HG03469 (cell line): ENCODE results near the gene RAB34.
"Not testable (repeated sequence)": the region's sequence is repeated elsewhere in the genome, so short reads cannot be mapped to it uniquely, and the experiment has no call there.

Experiments used
- ATAC-seq: cut with Tn5 transposase; IDR thresholded peaks from one replicate; pipeline ENCODE4 v1.9.1; 2021; ENCODE audit warnings: mild to moderate bottlenecking, moderate library complexity, moderate number of reproducible peaks; ENCODE audit not compliant: unreplicated experiment

The RAB34 gene

GRCh38 chr17:28728364-28729200, 10.9 kb upstream of the RAB34 start, which contains the start of gene NEK8:
Gene NEK8 (plus strand): TSS chr17:28728788. CDS start chr17:28728814, 26 bp downstream.
- ATAC-seq = peak; percentile 28

- peak; percentile 28 for ATAC-seq
Measured at GRCh38 chr17:28726627-28727491, 9.2 kb upstream of the RAB34 start.

GRCh38 chr17:28726226-28726626, 8.6 kb upstream of the RAB34 start, which contains the start of gene TLCD1:
Gene TLCD1 (minus strand): TSS chr17:28726233. CDS start chr17:28726097, 136 bp downstream.
- ATAC-seq = no peak

DNA sequence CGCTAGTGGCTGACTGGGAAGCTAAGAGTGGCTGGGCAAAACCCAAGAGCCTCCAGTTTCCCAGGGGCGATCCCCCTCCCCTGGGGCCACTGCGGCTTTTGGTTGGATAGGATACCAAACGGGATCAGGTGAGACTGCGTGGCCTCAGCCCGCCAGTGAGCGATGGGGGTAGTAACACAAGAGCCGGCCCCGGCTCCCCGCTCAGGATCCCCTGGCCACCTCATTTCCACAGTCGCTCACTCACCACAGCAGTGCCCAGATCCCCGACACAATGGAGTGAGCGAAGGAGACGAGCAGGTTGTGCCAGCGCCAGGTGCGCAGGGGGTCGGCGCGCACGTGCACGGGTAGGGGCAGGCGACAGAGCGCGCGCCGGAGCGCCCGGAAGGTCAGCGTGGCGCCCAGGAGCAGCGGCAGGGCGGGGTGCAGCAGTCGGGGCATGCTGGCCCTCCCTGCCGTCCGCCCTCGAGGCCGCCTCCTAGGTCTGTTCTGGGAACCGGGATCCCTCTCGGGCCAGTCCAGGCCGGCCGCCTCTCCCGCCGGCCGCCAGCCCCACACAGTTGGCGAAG, 8.1 kb upstream of the RAB34 start:
- no peak for ATAC-seq

DNA sequence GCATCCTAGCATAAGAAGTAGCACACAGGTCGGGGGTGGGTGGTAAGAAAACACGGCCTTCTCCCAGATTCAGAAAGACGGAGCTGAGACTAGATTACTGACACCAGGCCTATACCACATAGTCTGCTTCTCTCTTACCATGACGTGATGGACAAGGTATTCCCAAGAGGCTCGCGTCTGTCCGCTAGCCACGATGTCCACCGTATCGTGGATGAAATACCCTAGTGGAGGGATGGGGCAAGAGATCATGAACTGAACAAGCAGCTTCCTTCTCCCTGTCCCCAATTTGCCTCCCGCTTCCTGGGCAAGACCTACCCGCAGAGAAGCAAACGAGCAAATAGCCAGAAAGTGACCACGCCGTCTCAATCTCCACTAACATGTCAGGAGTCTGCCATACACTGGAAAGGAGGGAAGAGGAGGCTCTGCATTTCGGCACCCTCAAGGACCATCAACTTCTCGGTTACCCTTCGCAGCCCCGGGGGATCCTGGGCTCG, 7.5 kb upstream of the RAB34 start:
- no peak for ATAC-seq

DNA sequence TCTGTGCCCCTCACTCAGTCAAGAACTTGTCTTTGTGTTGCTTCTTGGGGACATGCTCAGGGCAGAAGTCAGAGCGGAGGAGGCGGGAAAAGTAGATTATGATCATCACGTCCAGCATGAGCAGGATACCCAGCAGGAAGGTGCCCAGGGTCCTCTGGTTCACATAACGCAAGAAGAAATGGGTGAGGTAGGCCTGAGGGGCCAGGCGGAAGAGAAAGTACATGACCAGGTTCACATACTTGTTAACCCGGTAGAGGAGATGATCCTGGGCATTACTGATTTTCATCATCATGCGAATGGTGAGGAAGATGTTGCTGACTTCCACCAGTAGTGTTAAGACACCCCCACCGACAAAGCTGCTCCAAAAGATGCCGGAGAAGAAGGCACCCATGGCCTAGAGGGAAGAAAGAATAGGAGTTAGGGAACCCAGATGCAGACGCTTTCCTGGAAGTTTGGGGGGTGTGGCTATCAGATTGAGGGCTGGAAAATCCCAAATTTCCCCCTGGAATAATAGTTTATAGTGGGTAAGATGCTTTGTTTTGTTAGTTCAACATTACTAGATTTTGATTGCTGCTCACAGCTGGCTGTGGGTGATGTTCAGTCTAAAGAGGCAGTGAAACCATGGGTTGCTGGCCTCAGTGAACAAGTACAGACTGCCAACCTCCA, 7.0 kb upstream of the RAB34 start:
- ATAC-seq = no peak

GRCh38 chr17:28723836-28724499, 6.3 kb upstream of the RAB34 start:
- not testable (repeated sequence) for ATAC-seq

- ATAC-seq = no peak
Measured at GRCh38 chr17:28723159-28723835, 5.6 kb upstream of the RAB34 start.

DNA sequence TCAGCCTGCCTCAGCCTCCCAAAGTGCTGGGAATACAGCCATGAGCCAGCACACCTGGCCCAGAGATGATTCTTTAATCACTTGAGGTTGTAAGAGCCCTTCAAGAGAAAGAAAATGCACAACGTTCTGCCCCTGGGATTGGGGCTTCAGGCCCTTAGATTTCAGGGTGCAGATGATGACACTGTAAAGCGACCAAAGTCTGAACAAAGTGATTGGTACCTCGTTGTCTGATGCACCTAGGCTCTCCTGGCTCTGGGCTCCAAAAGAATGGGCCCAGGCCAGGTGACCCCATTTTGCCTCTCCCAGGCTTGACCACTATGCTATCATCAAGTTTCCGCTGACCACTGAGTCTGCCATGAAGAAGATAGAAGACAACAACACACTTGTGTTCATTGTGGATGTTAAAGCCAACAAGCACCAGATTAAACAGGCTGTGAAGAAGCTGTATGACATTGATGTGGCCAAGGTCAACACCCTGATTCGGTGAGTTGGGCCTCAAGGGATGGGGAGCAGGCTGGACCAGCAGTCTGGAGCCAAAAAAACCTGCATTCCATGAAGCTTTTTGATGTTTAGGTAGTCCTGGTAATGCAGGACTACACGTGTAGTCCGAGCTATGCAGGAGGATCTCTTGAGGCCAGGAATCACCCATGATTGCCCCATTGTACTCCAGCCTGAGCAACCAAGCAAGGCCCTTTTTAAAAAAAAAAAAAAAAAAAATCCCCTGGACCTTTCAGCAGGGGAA, 4.9 kb upstream of the RAB34 start:
- no peak for ATAC-seq

DNA sequence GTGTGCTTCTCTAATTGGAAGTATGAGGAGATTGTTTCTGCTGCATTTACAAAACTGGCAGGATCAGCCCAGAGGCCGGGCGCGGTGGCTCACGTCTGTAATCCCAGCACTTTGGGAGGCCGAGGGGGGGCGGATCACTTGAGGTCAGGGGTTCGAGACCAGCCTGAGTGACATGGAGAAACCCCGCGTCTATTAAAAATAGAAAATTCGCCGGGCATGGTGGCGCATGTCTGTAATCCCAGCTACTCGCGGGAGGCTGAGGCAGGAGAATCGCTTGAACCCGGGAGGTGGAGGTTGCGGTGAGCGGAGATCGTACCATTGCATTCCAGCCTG, 3.3 kb upstream of the RAB34 start:
- ATAC-seq = not testable (repeated sequence)

DNA sequence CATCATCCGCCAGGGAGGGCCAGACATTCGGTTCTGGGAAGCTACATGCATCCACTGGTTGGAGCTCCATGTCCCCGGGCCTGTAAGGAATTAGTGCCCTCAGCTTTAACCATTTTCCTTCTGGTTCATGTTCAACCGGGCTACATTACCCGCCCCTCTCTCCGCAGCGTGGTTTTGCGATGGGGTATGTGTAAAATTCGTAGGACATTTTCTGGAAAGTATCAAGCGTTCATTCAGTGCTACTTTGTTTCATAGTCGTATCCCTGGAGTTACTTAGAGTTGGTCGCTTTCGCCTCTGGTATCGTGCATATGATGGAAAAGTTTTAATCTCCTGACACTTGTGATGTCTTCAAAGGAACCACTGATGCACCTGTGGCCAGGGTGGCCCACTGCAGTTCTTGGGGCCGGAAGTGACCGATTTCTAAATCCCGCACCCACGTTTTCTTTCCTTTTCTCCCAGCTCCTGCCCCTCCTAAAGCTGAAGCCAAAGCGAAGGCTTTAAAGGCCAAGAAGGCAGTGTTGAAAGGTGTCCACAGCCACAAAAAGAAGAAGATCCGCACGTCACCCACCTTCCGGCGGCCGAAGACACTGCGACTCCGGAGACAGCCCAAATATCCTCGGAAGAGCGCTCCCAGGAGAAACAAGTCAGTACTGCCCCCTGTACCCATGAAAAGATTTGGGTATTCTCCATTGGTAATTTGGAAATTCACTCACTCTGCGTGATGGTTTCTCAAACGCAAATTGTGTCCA, 2.8 kb upstream of the RAB34 start:
- ATAC-seq = no peak

- no peak for ATAC-seq
Measured at GRCh38 chr17:28719021-28719433, 1.4 kb upstream of the RAB34 start.

DNA sequence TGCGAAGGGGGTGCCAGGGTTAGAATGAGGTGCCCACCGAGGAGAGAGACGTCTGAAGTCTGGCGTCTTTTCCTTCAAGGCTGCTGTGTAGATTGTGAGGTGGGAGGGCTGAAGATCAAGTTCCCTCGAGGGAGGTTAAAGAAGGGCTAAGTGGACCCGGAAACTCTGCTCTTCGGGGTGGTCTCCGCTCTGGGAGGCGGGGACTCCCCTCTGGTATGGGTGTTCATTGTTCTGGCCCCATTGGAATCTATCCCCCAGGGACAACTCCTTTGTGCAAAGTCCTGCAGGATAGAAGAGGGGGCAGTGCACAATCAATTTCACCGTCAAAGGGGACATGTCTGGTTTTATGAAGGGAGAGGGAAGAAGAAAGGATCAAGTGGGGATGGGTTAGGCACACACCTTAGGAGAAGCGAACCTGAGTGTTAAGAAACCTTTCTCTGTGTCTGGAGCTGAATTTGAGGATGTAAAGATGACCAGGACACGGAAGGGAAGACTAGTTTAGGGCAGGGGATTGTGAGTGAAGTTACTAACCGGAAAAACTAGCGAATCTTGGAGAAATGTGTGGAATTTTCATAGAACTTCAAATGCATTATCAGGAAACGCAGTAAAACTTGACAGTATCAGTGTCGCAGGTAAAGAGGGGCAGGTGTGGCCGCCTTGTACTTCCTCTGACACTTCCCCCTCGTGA, 809 bp upstream of the RAB34 start:
- ATAC-seq = no peak

GRCh38 chr17:28716740-28717577, 709 bp downstream of the RAB34 start:
- no peak for ATAC-seq

GRCh38 chr17:28715217-28715616, 2.5 kb downstream of the RAB34 start:
- ATAC-seq = no peak

GRCh38 chr17:28714281-28714680, 3.4 kb downstream of the RAB34 start:
- ATAC-seq = no peak
